Osteoblast (primary cell): ENCODE results near the gene PTPRE. TPM values are rescaled to one million over a fixed set of nuclear protein-coding genes. Genes with fewer than 3 reads are reported as not detected.

Source experiments
- DNase-seq: peaks from one replicate; pipeline ENCODE4 v3.0.0; 2011; ENCODE audit warnings: low spot score, mixed read lengths; ENCODE audit not compliant: insufficient read length; ENCODE audit errors: missing footprints
- H2AFZ ChIP-seq: 2 replicates; pipeline ENCODE4 v1.6.0; 2011; ENCODE audit warnings: mild to moderate bottlenecking, low read length
- H3K27ac ChIP-seq: 2 replicates; pipeline ENCODE4 v1.5.1; 2011; ENCODE audit warnings: mild to moderate bottlenecking, low read depth, low read length, moderate library complexity
- H3K27me3 ChIP-seq: 2 replicates; pipeline ENCODE4 v1.6.0; 2012; ENCODE audit warnings: mild to moderate bottlenecking, control low read depth, inconsistent platforms, low read length, moderate library complexity; ENCODE audit not compliant: insufficient read depth
- H3K36me3 ChIP-seq: 2 replicates; pipeline ENCODE4 v1.5.1; 2011; ENCODE audit warnings: mild to moderate bottlenecking, low read length, control low read depth, moderate library complexity; ENCODE audit not compliant: insufficient read depth
- H3K4me1 ChIP-seq: 2 replicates; pipeline ENCODE4 v1.5.1; 2011; ENCODE audit warnings: mild to moderate bottlenecking, low read length, control low read depth, moderate library complexity; ENCODE audit not compliant: insufficient read depth
- H3K4me2 ChIP-seq: 2 replicates; pipeline ENCODE4 v1.6.0; 2011; ENCODE audit warnings: mild to moderate bottlenecking, low read length; ENCODE audit not compliant: insufficient read depth
- H3K4me3 ChIP-seq: fragments of 200-600 bp; sonication (generic); 3 replicates; pipeline ENCODE4 v1.5.1; 2012; ENCODE audit warnings: mild to moderate bottlenecking, low read length, inconsistent platforms; ENCODE audit not compliant: insufficient read depth
- H3K79me2 ChIP-seq: 2 replicates; pipeline ENCODE4 v1.6.0; 2012; ENCODE audit warnings: mild to moderate bottlenecking, low read length, control low read depth, inconsistent platforms; ENCODE audit not compliant: insufficient read depth
- H3K9me3 ChIP-seq: 2 replicates; pipeline ENCODE4 v1.5.1; 2011; ENCODE audit warnings: low read depth, low read length, control low read depth
- H4K20me1 ChIP-seq: 2 replicates; pipeline ENCODE4 v1.6.0; 2012; ENCODE audit warnings: mild to moderate bottlenecking, low read length, control low read depth; ENCODE audit not compliant: insufficient read depth
- total RNA-seq: library from RNA; depleted of rRNA; stranded (reverse); fragments of >200 nt; gene quantifications from 2 replicates; pipeline ENCODE4 v1.2.3, GENCODE V29; 2012
- TF ChIP-seq, protein P1 (sequence below): IDR thresholded peaks from 2 replicates; pipeline ENCODE4 v1.5.1; 2011; ENCODE audit warnings: mild to moderate bottlenecking, low read depth, low read length, moderate library complexity; ENCODE audit errors: extremely low read depth

The PTPRE gene
- total RNA-seq, 1 donor: 9.0 TPM

DNA sequence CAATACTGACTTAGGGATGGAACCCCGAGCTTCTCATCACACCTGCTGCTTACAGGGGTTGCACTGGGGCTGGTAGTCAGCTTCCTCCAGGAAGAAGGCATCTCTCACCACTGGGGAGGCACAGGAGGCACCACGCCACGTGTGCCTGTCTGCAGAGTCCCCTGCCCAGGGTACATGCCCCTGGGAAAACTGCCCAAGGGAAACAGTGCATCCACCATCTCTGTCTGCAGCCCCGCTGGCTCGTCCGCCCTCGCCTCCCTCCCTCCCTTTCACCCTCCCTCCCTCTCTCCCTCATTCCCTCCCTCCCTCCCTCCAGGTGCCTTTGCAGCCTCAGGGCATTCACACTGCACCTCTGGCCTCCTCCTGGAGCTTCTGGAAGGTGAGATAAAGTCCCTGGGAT, 101.1 kb downstream of the PTPRE start:
- H3K27ac ChIP-seq: no peak overlapping the region
- no peaks in the 10 kb centered on the region for H3K79me2 ChIP-seq
- H3K27me3 ChIP-seq: no peaks in the 10 kb centered on the region
- H3K9me3 ChIP-seq: no peaks in the 10 kb centered on the region
- H3K4me3 ChIP-seq: no peak overlapping the region
- TF ChIP-seq, protein P1, sequence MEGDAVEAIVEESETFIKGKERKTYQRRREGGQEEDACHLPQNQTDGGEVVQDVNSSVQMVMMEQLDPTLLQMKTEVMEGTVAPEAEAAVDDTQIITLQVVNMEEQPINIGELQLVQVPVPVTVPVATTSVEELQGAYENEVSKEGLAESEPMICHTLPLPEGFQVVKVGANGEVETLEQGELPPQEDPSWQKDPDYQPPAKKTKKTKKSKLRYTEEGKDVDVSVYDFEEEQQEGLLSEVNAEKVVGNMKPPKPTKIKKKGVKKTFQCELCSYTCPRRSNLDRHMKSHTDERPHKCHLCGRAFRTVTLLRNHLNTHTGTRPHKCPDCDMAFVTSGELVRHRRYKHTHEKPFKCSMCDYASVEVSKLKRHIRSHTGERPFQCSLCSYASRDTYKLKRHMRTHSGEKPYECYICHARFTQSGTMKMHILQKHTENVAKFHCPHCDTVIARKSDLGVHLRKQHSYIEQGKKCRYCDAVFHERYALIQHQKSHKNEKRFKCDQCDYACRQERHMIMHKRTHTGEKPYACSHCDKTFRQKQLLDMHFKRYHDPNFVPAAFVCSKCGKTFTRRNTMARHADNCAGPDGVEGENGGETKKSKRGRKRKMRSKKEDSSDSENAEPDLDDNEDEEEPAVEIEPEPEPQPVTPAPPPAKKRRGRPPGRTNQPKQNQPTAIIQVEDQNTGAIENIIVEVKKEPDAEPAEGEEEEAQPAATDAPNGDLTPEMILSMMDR: no peak
- no peaks in the 10 kb centered on the region for H3K36me3 ChIP-seq
- H4K20me1 ChIP-seq: peaks cover 3% of the 10 kb centered on the region
- no peak overlapping the region for H3K4me2 ChIP-seq
- no peak overlapping the region for H2AFZ ChIP-seq
- no peak for DNase-seq
- peaks cover 5% of the 10 kb centered on the region for H3K4me1 ChIP-seq

DNA sequence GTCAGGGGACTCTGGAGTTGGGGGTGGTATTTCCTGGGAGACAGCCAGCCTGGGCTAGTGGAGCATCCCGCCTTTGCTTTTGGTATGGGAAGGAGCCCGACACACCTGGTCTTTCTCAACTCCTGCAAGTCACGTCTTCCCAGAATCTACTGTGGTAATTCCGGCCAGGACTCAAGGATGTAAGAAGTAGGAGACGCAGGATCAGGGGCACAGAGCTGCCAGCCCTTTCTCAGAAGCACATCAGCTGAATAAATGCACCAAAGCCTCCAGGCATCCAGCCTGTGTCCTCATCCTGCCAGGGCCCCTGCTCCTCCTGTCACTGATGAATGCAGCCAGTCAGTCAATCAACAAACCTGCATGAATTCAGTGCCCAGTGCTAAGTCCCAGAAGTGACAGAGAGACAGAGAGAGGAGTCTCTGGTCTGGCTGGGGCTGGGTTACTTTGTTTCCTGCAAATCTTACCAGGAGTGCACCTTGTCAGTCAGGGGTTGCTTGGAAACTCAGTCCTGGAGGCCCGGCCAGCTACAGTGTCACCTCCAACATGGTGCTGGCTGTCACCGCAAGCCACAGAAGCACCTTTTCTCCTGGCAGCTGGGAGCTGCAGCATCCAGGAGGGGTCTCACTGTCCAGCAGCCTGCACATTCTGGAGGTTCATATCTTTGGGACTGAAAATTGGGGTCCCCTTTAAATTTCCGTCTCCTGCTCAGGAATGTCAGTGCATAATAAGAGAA, 101.8 kb downstream of the PTPRE start:
- H4K20me1 ChIP-seq: peaks cover 6% of the 10 kb centered on the region
- H3K36me3 ChIP-seq: no peaks in the 10 kb centered on the region
- no peaks in the 10 kb centered on the region for H3K27me3 ChIP-seq
- no peak overlapping the region for H3K4me2 ChIP-seq
- no peak for DNase-seq
- no peak overlapping the region for H3K4me3 ChIP-seq
- no peak overlapping the region for H3K27ac ChIP-seq
- no peaks in the 10 kb centered on the region for H3K79me2 ChIP-seq
- H3K9me3 ChIP-seq: no peaks in the 10 kb centered on the region
- H2AFZ ChIP-seq: no peak overlapping the region
- TF ChIP-seq, protein P1: no peak
- H3K4me1 ChIP-seq: peaks cover 5% of the 10 kb centered on the region

DNA sequence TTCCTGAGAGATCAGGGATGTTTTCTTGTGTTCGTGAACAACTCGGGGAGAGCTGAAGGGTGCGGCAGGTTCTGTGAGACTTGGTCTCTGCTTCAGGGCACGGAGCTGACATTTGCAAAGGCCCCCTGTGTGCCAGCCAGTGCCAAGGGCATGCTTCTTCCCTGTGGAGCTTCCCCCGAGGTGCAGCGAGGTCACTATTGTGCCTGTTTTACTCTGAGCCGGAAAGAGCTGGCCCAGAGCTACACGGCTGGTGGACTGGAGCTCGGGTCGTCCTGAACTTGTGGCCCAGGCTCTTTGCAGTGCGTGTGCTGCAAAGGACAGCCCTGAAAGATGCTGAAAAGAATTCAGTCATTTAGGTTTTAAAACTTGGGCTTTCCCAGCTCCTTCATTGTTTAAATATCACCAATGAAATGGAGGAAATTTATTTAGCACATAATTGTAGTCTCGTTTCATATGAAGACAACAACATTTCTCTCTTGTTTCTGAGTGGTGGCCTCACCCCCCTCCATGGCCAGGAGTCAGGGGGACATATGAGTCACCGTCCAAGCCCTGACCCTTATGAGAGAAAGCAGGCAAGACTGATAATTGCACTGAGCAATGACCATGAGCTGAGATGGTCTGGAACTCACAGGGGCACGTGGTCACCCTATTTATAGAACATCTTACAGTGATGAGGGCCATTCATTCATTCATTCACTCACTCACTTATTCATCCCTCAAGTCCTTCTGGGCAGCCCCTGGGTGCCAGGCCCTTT, 102.6 kb downstream of the PTPRE start:
- no peak for DNase-seq
- H3K4me3 ChIP-seq: no peak overlapping the region
- peaks cover 6% of the 10 kb centered on the region for H4K20me1 ChIP-seq
- H3K9me3 ChIP-seq: no peaks in the 10 kb centered on the region
- no peak overlapping the region for H3K27ac ChIP-seq
- TF ChIP-seq, protein P1: no peak
- H3K4me2 ChIP-seq: no peak overlapping the region
- H3K79me2 ChIP-seq: no peaks in the 10 kb centered on the region
- peaks cover 5% of the 10 kb centered on the region for H3K4me1 ChIP-seq
- no peak overlapping the region for H2AFZ ChIP-seq
- H3K36me3 ChIP-seq: no peaks in the 10 kb centered on the region
- H3K27me3 ChIP-seq: no peaks in the 10 kb centered on the region
